GM23248 (cell line): ENCODE results near the gene ESR2.

Source experiments
- EZH2 ChIP-seq: fragments of 200-600 bp; sonication (generic); IDR thresholded peaks from 2 replicates; pipeline ENCODE4 v1.6.1; 2018; ENCODE audit warnings: antibody characterized with exemption, mild to moderate bottlenecking; ENCODE audit not compliant: insufficient read depth, poor library complexity, severe bottlenecking
- EZH2phosphoT487 ChIP-seq: fragments of 200-600 bp; sonication (generic); IDR thresholded peaks from 2 replicates; pipeline ENCODE4 v1.6.1; 2018; ENCODE audit warnings: antibody characterized with exemption, moderate library complexity, mild to moderate bottlenecking, low read depth; ENCODE audit not compliant: insufficient read depth

GRCh38 chr14:64249363-64249762 lies 44.8 kb downstream of the ESR2 start:
- TF ChIP-seq EZH2 (no peak), EZH2phosphoT487 (no peak)
